Stimulated activated naive B cell treated with anti-CD40 and anti-IgM and Interleukin-4, amounts not matched to agents 10 μg/mL and 1 μg/mL and 100 μg/mL, for 72 hours (primary cell): ENCODE measurements around the gene SLC26A1.

Source experiments
- ATAC-seq, 2 donors: fragments of 150-1000 bp; cut with Tn5 transposase; replicated peaks; 2 replicates each; pipeline ENCODE4 v1.10.0; 2021; ENCODE audit warnings: moderate library complexity in 1 of 2
- DNase-seq: peaks from one replicate; pipeline ENCODE4 v3.0.0; 2021
- H3K27ac Mint-ChIP-seq: one replicate; pipeline ENCODE4 v1.8.0; 2022; ENCODE audit warnings: mild to moderate bottlenecking, mixed read lengths
- H3K27me3 Mint-ChIP-seq, 2 donors: one replicate each; pipeline ENCODE4 v1.8.0; 2022; ENCODE audit warnings: mixed read lengths in 2 of 2
- H3K36me3 Mint-ChIP-seq, 2 donors: one replicate each; pipeline ENCODE4 v1.8.0; 2022; ENCODE audit warnings: mixed read lengths in 2 of 2, mild to moderate bottlenecking in 1 of 2
- H3K4me1 Mint-ChIP-seq, 2 donors: one replicate each; pipeline ENCODE4 v1.8.0; 2022; ENCODE audit warnings: mixed read lengths in 2 of 2, mild to moderate bottlenecking in 1 of 2
- H3K4me3 Mint-ChIP-seq, 2 donors: one replicate each; pipeline ENCODE4 v1.8.0; 2022; ENCODE audit warnings: mild to moderate bottlenecking in 2 of 2, mixed read lengths in 2 of 2, moderate library complexity in 1 of 2
- H3K9me3 Mint-ChIP-seq, 2 donors: one replicate each; pipeline ENCODE4 v1.8.0; 2022; ENCODE audit warnings: mixed read lengths in 2 of 2, mild to moderate bottlenecking in 1 of 2

The SLC26A1 gene

DNA sequence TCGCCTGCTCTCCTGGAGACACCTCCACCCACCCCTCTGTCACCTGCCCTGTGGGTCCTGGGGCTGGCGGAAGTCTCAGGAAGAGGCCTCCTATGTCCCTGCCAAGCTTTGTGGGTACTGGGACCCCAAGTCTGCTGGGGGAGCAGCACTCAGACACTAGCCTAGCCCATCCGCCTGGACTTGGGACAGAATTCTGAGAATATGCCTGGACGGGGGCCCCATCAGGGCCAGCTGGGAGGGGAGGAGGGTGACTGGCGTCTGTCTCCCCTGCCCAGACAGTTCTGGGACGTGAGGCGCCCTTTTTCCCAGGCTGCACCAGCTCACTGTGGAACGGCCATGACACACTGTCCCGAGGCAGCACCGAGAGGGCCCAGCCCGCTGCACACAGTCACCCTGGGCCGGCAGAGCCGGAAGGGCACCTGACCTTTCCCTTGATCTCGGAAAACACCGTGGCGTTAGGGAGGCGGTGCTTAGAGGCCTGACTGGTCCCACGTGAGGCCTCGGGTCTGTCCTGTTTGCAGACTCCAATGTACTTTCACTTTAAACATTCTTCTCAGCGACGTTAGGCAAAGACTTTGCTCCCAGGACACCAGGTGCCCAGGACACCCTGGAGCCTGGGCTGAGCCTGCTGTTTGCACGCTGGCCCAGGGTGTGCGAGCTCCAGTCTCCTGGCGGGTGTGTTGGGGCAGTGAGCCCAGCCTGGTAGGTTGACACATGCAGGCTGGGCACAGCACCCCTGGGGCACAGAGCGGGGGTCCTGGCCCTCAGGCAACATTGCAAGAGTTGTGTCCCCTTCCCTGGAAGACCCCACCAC, 700 bp downstream of the SLC26A1 start:
- Mint-ChIP-seq H3K27ac (no peak overlapping the region), H3K9me3 (no peaks in the 10 kb centered on the region), H3K4me3 (peak overlapping the region in 1 of 2 donors; percentile 17), H3K4me1 (peaks cover 8 to 30% of the 10 kb centered on the region in 2 donors), H3K27me3 (peaks cover 14 to 20% of the 10 kb centered on the region in 2 donors), H3K36me3 (peaks cover 8 to 13% of the 10 kb centered on the region in 2 donors)
- ATAC-seq (no peak), DNase-seq (no peak)

DNA sequence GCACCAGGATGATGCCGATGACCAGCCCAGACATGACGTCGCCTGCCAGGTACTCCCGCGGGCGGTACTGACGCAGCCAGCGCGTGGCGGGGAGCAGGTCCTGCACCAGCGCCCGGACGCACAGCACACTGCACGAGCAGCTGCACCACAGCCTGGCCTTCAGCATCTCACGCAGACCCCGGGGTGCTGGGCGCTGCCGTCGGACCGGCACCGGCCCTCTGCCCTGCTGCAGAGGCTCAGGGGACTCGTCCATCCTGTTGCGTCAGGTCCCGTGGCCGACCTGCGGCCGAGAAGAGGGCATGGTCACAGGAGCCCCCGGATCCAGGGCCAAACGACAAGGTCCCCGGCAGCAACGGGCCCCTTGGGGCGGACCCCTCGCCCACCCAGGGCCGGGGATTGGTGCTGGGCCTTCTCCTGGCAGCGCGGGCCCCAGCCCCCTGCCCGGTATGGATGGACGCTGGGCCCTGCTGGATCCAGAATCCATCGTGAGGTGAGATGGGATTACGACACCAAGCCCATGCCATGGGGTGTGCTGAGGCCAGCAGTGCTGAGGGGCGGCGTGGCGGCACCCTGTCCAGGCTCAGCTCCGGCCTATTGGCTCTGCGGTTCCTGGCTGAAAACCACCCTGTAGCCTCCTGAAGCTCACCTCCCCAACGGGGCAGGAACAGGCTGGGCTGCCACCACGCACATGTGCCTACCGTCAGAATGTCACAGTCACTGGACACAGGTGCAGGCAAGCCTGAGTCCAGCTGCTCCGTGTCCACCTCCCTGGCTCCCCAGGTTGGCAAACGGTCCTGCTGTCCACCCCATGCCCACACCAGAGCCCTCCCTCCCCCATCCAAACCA, 1.5 kb downstream of the SLC26A1 start:
- Mint-ChIP-seq H3K36me3 (peaks cover 8 to 13% of the 10 kb centered on the region in 2 donors), H3K9me3 (no peaks in the 10 kb centered on the region)

DNA sequence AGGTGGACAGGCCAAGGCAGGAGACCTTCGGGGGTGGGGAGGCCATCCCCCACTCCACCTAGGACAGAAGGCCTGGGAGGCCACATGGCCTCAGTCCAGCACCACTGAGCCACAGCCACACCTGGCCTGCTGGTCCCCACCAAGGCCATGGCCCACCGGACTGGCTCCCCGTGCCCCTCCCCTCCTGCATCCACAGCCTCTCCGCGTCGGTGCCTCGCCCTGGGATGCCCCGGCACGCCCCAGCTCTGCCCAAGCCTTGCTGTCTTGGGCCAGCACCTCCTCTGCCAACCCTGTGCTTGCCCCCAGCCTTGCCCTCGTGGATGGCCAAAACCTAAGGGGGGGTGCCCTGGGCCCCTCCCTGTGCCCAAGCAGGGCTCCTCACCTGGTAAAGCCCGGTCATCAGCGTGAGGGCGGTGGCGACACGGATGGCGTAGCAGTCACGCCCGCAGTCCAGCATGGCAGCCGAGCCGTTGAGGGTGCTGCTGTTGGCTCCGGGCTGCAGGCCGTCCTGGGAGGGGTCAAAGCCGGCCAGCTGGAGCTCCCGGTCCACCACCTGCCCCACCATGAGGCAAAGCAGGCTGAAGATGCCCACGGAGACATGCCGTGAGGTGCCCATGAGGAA, 2.3 kb downstream of the SLC26A1 start:
- Mint-ChIP-seq H3K4me3 (peak overlapping the region in 1 of 2 donors; percentile 19), H3K9me3 (no peaks in the 10 kb centered on the region), H3K27me3 (peaks cover 4 to 7% of the 10 kb centered on the region in 2 donors), H3K36me3 (peaks cover 8 to 13% of the 10 kb centered on the region in 2 donors), H3K4me1 (peaks cover 4 to 22% of the 10 kb centered on the region in 2 donors), H3K27ac (no peak overlapping the region)
- DNase-seq (no peak), ATAC-seq (no peak)

More for the DNA sequence above, 1.5 kb downstream of the SLC26A1 start:
- ATAC-seq (no peak), DNase-seq (no peak)
- Mint-ChIP-seq H3K27me3 (peaks cover 10 to 15% of the 10 kb centered on the region in 2 donors), H3K4me1 (peaks cover 7 to 28% of the 10 kb centered on the region in 2 donors), H3K27ac (no peak overlapping the region), H3K4me3 (no peak overlapping the region)

DNA sequence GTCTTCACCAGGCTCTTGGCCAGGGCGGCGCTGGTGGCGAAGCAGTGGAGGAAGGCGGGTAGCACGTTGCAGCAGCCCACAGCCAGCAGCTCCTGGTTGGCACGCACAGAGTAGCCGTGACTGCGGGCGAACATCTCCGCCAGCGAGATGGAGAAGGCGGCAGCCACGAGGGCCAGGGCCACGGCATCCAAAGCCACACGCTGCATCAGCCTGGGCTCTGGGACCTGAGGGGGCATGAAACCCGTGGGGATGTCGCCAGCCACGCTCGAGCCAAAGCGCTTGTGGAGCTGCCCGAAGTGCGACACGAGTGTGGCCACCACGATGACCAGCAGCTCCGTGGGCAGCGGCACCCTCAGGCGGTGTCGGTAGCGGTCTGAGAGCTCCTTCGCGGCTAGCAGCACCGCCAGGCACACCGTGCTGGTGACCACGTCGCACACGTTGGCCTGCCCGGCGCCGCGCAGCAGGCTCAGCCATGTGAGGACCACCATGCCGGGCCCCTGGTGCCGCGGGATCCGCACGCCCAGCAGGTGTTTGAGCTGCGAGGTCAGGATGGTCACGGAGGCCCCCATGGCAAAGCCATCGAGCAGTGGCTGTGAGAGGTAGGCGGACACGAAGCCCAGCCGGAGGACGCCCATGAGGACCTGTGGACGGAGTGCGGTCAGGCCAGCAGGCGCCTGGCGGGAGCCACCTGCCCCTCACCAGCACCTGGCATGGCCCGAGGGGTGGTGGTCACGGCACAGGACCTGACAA, 3.3 kb downstream of the SLC26A1 start:
- Mint-ChIP-seq H3K36me3 (peaks cover 8 to 13% of the 10 kb centered on the region in 2 donors), H3K27ac (no peak overlapping the region), H3K9me3 (no peaks in the 10 kb centered on the region), H3K4me3 (no peak overlapping the region), H3K4me1 (peaks cover 4 to 32% of the 10 kb centered on the region in 2 donors), H3K27me3 (no peaks in the 10 kb centered on the region)
- DNase-seq (no peak), ATAC-seq (no peak)

DNA sequence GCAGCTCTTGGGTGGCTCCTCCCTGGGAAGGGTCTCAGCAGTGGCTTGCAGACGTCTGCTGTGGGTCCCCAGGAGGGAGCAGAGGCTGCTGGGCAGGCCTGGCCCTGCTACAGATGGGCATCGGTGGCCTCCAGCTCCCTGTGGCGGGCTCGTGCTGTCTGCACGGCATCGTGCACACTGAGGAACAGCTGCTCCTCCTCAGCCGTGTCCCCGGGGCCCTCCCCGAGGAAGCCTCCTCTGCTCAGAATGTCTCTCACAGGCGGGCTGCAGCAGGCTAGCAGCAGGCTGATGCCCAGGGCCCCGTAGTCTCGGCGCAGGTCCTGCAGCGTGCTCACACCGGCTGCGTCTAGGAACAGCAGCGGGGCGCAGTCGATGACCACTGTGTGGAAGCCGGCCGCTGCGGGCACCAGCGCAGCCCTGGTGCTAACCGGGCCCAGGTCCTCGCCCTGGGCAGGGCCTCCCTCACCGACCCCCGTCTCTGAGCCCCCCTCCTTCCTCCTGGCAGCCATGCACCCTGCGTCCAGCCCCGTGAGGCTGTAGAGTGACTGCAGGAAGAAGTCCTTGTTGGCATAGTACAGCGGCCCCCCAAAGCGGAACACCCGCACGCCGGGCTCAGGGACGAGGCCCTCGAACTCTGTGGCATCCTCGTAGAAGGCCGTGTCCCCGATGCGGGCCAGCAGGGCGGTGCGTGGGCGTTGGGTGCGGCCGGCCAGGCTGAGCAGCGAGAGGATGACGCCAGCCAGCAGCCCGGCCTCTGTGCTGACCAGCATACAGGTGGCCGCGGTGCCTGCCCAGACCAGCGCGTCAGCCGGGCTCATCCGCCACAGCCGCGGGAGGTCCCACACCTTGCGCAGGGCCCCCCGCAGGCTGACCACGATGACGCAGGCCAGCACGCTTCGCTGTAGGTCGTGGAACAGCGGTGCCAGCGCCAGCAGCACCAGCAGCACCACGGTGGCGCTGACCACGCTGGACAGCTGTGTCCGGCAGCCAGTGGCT, 4.2 kb downstream of the SLC26A1 start:
- Mint-ChIP-seq H3K36me3 (peaks cover 8 to 13% of the 10 kb centered on the region in 2 donors), H3K27ac (no peak overlapping the region), H3K9me3 (no peaks in the 10 kb centered on the region), H3K4me1 (peaks cover 4 to 33% of the 10 kb centered on the region in 2 donors), H3K4me3 (no peak overlapping the region), H3K27me3 (no peaks in the 10 kb centered on the region)
- ATAC-seq (no peak), DNase-seq (no peak)

DNA sequence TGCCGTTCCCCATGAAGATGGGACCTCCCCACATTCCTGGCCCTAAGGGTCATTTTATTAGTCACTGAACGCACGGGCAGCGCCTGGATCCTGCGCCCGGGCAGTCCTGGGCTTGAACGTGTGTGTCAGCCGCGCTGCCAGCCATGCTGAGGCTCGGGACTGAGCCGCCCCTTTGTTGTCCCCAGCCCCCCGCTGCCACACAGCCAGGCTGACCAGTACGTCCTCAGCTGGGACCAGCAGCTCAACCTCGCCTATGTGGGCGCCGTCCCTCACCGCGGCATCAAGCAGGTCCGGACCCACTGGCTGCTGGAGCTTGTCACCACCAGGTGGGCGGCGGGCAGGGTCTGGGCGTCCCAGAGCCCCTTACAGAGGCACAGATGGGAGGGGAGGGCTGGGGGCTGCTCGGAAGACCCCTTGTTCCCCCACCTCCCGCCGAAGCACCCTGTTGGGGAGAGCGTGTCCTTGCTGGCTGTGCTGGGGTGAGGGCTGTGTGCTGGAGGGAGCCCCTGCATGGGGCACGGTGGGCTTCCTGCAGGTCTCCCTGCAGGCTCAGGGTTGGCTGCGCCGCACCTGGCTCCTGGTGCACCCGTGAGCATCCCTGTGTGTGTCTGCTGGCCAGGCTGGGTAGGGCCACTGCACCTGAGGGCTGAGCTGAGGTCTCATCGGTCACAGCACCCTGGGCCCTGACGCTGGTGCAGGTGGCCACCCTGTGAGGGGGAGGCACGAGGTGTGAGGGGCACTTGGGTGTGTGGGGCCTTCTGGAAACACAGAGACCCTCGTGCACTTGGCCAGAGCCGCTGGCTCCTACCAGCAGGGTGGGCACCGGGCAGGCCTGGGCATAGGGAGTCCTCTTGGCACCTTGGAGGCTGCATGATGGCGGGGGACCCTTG, 5.3 kb downstream of the SLC26A1 start:
- H3K4me3 Mint-ChIP-seq = peak overlapping the region; percentile 89 to 91
- H3K27me3 Mint-ChIP-seq = no peaks in the 10 kb centered on the region
- H3K36me3 Mint-ChIP-seq = peaks cover 8 to 13% of the 10 kb centered on the region in 2 donors
- ATAC-seq = no peak
- peak overlapping the region; percentile 81 for H3K27ac Mint-ChIP-seq
- no peak for DNase-seq
- peaks cover 4 to 32% of the 10 kb centered on the region in 2 donors for H3K4me1 Mint-ChIP-seq
- H3K9me3 Mint-ChIP-seq = no peaks in the 10 kb centered on the region

DNA sequence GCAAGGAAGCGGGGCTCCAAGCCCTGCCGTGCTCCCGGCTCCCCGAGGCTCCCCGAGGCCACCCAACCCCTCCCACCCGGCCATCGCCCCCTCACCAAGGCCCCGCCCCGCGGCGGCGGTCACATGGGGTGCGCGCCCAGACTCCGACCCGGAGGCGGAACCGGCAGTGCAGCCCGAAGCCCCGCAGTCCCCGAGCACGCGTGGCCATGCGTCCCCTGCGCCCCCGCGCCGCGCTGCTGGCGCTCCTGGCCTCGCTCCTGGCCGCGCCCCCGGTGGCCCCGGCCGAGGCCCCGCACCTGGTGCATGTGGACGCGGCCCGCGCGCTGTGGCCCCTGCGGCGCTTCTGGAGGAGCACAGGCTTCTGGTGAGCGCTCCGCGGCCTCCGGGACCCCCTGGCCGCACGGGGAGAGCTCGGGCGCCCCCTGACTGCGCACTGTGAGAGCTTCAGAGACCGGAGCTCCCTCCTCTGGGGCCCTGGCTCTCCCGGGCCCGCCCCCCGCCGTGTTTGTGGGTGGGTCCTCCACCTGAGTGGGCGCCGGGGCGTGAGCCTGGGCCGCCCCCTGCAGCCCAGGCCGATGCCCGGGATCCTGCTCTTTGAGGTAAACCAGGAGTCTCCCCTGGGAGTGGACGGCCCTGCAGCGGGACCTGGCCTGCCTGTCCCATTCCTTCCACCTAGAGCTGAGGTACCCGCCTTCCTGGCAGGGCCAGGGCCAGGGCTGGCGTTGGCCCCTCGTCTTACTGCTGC, 6.2 kb downstream of the SLC26A1 start, which contains the start of gene IDUA:
Gene IDUA (plus strand): TSS at position 166 of the 745 bp plus-strand sequence. CDS start 41 bp downstream, at position 207.
- ATAC-seq (peak; percentile 88 to 90), DNase-seq (peak; percentile 79)
- H3K4me1 Mint-ChIP-seq = peaks cover 4 to 25% of the 10 kb centered on the region in 2 donors
- peak within 1 kb of the TSS; percentile 81 for H3K27ac Mint-ChIP-seq
- no peaks in the 10 kb centered on the region for H3K9me3 Mint-ChIP-seq
- H3K27me3 Mint-ChIP-seq = no peaks in the 10 kb centered on the region
- peak within 1 kb of the TSS; percentile 89 to 91 for H3K4me3 Mint-ChIP-seq
- H3K36me3 Mint-ChIP-seq = peaks cover 4 to 11% of the 10 kb centered on the region in 2 donors

DNA sequence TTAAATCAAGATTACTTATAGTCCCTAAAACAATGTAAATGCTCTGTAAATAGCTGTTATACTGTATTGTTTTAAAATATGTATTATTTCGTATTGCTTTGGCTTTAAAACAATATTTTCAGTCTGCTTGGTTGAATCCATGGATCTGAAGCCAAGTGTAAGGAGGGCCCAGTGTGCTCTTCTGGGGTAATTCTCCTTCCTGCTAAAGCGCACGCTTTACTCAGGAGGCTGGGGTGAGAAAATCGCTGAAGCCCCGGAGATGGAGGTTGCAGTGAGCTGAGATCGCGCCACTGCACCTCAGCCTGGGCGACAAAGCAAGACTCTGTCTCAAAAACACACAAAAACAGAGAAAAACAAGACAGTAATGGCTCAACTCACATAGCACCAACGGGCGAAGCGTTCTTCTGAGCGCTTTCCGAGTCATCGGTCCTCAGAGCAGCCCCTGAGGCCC, 6.8 kb downstream of the SLC26A1 start:
- H3K4me1 Mint-ChIP-seq = peaks cover 4 to 25% of the 10 kb centered on the region in 2 donors
- no peaks in the 10 kb centered on the region for H3K9me3 Mint-ChIP-seq
- peak overlapping the region; percentile 81 for H3K27ac Mint-ChIP-seq
- no peaks in the 10 kb centered on the region for H3K27me3 Mint-ChIP-seq
- peaks cover 4 to 11% of the 10 kb centered on the region in 2 donors for H3K36me3 Mint-ChIP-seq
- ATAC-seq (peak; percentile 24 to 30), DNase-seq (no peak)
- H3K4me3 Mint-ChIP-seq = peak overlapping the region; percentile 89 to 91

DNA sequence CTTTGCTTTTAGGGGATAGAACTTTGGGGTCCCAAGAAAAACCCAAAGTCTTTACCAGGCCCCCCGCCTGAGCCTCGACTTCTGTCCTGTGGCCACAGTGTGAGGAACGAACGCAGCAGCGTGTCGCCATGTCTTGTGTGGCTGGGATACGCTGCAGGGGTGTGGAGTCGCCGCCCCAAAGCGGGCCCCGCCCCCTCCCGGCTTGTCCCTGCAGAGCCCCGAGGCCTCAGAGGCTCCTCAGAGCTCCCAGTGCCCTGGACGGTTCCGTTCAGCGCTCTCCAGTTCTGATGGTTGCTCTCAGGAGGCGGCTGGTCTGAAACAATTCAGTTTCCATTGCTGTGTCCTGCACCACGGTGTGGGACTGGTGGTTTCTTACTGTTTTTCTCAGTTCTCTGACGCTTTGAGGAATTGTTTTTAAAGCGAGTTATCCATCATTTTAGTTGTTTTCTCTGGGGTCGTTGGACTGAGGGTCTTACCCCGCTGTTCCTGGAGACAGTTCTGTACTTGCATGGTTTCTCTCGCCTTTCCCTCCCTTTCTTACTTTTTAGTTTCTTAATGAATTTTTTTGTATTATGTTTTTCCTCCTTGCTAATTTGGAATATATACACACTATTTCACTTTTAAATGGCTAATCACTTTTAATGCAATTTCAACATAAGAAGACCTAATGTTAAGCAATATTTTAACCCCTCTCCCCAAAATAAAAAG, 7.9 kb downstream of the SLC26A1 start:
- H3K4me3 Mint-ChIP-seq = peak overlapping the region; percentile 57 to 77

DNA sequence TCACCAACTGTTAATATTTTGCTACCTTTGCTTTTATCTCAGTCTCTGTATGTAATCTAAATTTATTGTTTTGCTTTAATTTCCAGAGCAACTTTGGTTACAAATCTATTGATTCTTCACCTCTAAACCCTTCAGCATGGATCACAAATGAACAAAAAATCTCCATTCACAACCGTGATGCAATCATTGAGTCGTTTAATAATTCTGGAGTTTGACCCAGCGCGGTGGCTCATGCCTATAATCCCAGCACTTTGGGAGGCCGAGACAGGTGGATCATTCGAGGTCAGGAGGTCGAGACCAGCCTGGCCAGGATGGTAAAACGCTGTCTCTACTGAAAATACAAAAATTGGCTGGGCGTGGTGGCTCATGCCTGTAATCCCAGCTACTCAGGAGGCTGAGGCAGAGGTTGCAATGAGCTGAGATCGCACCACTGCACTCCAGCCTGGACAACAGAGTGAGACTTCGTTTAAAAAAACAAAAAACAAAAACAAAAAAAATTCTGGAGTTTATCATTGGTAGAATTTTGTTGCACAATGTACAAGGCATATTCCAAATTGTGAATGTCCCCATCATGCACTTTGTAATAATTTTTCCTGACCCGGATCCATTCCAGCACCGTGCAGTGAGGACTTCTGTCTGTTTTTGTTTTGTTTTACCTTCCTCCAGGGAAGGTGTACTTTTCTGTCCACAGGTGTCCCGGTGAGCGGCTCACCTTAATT, 8.7 kb downstream of the SLC26A1 start:
- H3K27me3 Mint-ChIP-seq = no peaks in the 10 kb centered on the region
- DNase-seq (no peak), ATAC-seq (no peak)
- H3K36me3 Mint-ChIP-seq = peaks cover 0 to 2% of the 10 kb centered on the region in 2 donors
- peaks cover 4 to 25% of the 10 kb centered on the region in 2 donors for H3K4me1 Mint-ChIP-seq
- no peaks in the 10 kb centered on the region for H3K9me3 Mint-ChIP-seq
- H3K4me3 Mint-ChIP-seq = peak overlapping the region; percentile 57 to 77
- H3K27ac Mint-ChIP-seq = no peak overlapping the region

More for the DNA sequence above, 7.9 kb downstream of the SLC26A1 start:
- peak; percentile 62 to 66 for ATAC-seq
- peaks cover 0 to 4% of the 10 kb centered on the region in 2 donors for H3K36me3 Mint-ChIP-seq
- H3K27me3 Mint-ChIP-seq = no peaks in the 10 kb centered on the region
- no peak overlapping the region for H3K27ac Mint-ChIP-seq
- DNase-seq = peak; percentile 55
- H3K9me3 Mint-ChIP-seq = no peaks in the 10 kb centered on the region
- H3K4me1 Mint-ChIP-seq = peaks cover 4 to 25% of the 10 kb centered on the region in 2 donors
